GM12875 (cell line): ENCODE results near the gene CCSAP.

ENCODE experiments used
- H3K4me3 ChIP-seq: one replicate; pipeline ENCODE4 v1.5.1; 2011; ENCODE audit warnings: low read depth, low read length, control low read depth
- CTCF ChIP-seq: IDR thresholded peaks from 2 replicates; pipeline ENCODE4 v1.5.1; 2011; ENCODE audit warnings: low read depth, mild to moderate bottlenecking, control low read depth, inconsistent platforms, low read length, moderate library complexity, borderline replicate concordance; ENCODE audit not compliant: insufficient read depth

CCSAP gene

DNA sequence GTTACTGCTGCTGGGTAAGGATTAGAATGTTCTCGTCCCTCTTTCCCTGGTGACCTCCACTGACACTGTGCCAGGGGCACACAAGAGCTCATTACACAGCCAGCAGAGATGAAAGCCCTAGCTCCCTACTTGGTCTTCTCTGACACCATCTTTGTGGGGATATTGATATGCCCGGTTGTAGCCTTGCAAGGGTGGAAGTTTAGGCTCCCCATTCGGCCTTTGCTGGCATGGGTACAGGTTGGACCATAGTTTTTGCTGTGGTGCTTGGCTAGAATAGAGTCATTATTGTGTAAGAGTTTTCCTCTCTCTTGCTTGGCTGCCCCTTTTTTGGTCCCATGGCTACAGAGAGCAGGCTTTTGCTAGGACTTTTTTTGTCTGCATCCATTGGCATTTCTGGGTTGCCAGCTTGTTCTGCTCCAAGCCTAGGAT, 59.6 kb downstream of the CCSAP start:
- H3K4me3 ChIP-seq: no peak overlapping the region
- TF ChIP-seq CTCF: no peak

GRCh38 chr1:229282295-229282823, 60.5 kb downstream of the CCSAP start:
- TF ChIP-seq CTCF: no peak
- no peak overlapping the region for H3K4me3 ChIP-seq

DNA sequence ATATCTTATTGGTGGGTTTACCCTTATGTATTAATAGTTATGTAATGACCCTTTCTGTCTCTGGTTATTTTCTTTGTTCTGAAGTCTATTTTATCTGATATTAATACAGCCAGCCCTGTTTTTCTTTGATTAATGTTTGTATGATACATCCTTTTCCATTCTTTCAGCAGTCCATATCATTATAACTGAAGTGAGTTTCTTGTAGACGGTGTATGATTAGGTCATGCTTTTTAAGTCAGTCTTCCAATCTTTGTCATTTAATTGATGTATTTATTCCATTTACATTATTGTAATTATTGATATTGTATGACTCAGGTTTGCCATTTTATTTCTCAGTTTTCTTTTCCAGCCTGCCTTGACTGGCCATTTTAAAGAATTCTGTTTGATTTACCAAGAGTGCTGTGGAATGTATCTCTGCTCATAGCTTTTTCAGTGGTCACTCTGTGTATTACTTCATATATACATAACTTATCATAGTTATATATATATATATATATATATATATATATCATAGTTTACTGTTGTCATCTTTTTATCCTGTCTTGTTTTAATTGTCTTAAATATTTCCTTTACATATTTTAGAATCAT, 61.4 kb downstream of the CCSAP start:
- H3K4me3 ChIP-seq: no peak overlapping the region
- no peak for TF ChIP-seq CTCF

DNA sequence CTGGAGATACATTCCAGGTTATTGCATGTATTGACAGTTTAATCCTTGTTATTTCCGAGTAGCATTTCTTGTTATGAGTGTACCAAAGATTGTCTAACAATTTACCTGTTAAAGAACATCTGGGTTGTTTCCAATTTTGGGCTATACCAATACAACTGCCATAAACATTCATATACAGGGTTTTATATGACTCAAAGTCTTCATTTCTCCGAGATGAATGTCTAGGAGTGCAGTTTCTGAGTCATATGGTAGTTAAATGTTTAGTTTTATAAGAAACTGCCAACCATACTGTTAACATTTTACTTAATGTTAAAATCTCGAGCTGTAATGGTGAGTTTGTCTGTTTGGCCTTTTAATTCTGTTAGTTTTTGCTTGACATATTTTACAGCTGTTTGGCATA, 61.9 kb downstream of the CCSAP start:
- TF ChIP-seq CTCF: no peak

DNA sequence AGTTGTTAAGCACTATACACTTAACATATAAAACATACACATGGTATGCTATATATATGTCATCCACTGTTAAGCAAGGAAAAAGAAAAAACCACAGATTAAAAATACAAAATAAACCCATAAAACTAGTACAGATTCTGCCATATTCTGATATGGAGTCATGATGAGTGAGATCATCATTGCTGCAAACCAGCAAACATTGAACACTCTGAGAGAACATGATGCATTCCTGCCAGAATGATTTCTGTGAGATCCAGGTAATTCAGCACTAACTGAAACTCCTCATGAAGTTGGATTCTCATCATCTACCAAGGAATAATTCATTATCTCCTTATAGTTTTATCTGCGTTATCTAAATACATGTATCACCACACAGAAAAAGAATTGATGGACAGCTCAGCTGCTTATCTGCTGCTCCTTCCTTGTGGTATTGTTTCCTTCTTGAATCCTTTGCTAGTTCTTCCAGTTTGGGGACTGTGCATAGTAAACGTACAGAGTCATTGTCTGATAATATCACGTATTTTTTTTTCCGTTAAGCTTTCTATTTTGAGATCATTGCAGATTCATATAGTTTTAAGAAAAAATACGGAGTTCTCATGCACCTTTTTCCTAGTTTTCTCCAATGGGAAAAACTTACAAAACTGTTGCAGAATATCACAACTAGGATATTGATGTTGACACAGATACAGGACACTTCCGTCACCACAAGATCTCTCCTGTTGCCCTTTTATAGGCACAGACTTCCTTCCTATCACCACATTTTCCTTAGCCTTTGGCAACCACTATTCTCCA, 62.6 kb downstream of the CCSAP start:
- no peak for TF ChIP-seq CTCF
- H3K4me3 ChIP-seq: no peak overlapping the region

More for the DNA sequence above, 61.9 kb downstream of the CCSAP start:
- no peak overlapping the region for H3K4me3 ChIP-seq

DNA sequence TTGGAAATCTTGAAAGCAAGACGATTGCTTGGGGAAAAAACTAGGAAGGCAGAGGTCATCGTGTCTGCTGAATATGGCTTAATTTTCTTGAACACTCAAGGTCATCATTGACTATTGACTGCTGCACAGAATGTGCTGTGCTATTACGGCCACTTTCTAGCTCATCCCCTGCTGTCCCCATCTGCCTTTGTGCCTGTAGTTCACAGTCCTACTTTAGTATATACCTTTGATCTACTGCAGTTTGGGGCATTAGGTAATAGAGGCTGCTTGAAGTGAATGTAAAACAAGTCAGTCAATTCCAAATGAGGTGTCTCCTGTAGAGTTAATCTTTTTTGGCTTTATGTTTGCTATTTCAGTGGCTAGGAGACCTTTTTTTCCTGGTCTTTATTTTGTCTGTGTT, 63.6 kb downstream of the CCSAP start:
- TF ChIP-seq CTCF: no peak
- no peak overlapping the region for H3K4me3 ChIP-seq
